MCF 10A (cell line): ENCODE measurements around the gene TOR3A. TPM values are rescaled to one million over a fixed set of nuclear protein-coding genes. Genes with fewer than 3 reads are reported as not detected.

Experiments
- BruUV-seq: library from RNA; stranded (reverse); fragments of 400-500 nt; replicated peaks from 2 replicates; lab custom pipeline; 2021; lab: Mats Ljungman, UMichigan
- CTCF ChIA-PET: fragments of 300-600 bp; sonication (Branson Sonifier 250); formaldehyde crosslinking; extraction: SDS; loops from one replicate; lab custom pipeline; 2021; ENCODE audit warnings: antibody characterized with exemption, inconsistent platforms; lab: Yijun Ruan, JAX
- POLR2A ChIA-PET: fragments of 300-600, 350-650 bp; sonication (Branson Sonifier 250); formaldehyde crosslinking; extraction: SDS; loops from one replicate; lab custom pipeline; 2020; ENCODE audit warnings: antibody characterized with exemption, inconsistent platforms; lab: Yijun Ruan, JAX
- DNase-seq: peaks from one replicate; pipeline ENCODE4 v3.0.0-alpha.2; 2018; ENCODE audit not compliant: unreplicated experiment
- H3K27ac Mint-ChIP-seq: one replicate; pipeline ENCODE4 v1.8.0; 2022; ENCODE audit warnings: mild to moderate bottlenecking, low read depth, mixed read lengths; ENCODE audit not compliant: unreplicated experiment
- H3K27me3 Mint-ChIP-seq: one replicate; pipeline ENCODE4 v1.8.0; 2022; ENCODE audit warnings: mixed read lengths; ENCODE audit not compliant: insufficient read depth, unreplicated experiment
- H3K36me3 Mint-ChIP-seq: one replicate; pipeline ENCODE4 v1.8.0; 2022; ENCODE audit warnings: mild to moderate bottlenecking, moderate library complexity, mixed read lengths; ENCODE audit not compliant: insufficient read depth, unreplicated experiment
- H3K4me1 Mint-ChIP-seq: one replicate; pipeline ENCODE4 v1.8.0; 2022; ENCODE audit warnings: mixed read lengths; ENCODE audit not compliant: insufficient read depth, unreplicated experiment
- H3K4me3 Mint-ChIP-seq: one replicate; pipeline ENCODE4 v1.8.0; 2022; ENCODE audit warnings: mild to moderate bottlenecking, moderate library complexity, mixed read lengths; ENCODE audit not compliant: unreplicated experiment
- H3K9me3 Mint-ChIP-seq: one replicate; pipeline ENCODE4 v1.8.0; 2022; ENCODE audit warnings: mixed read lengths; ENCODE audit not compliant: unreplicated experiment
- CTCF ChIP-seq: fragments of 200-600 bp; IDR thresholded peaks from one replicate; pipeline ENCODE4 v1.8.0; 2022; ENCODE audit warnings: antibody characterized with exemption, mild to moderate bottlenecking; ENCODE audit not compliant: unreplicated experiment
- intact Hi-C: fragments of 100-400 bp; cut with micrococcal nuclease; formaldehyde crosslinking; loops from 2 replicates; pipeline ENCODE4 v1.14.1; 2022
- total RNA-seq: library from RNA; stranded (reverse); gene quantifications from 2 replicates; pipeline ENCODE4 v1.2.3, GENCODE V29; 2022

The TOR3A gene
- total RNA-seq, 1 experiment from 2014 or later = 31.3 TPM

GRCh38 chr1:179099891-179100290 lies 18.0 kb downstream of the TOR3A start:
- Mint-ChIP-seq H3K4me1 (no peaks in the 10 kb centered on the region), H3K27me3 (no peaks in the 10 kb centered on the region), H3K27ac (no peak overlapping the region), H3K9me3 (no peaks in the 10 kb centered on the region), H3K36me3 (peaks cover 87% of the 10 kb centered on the region), H3K4me3 (no peak overlapping the region)
- intact Hi-C loops = no loop called here
- no peak for TF ChIP-seq CTCF
- BruUV-seq = no TSS peak
- no peak for DNase-seq
- POLR2A ChIA-PET = interaction anchor here (1.1 kb wide), 1 partner anchor 11 kb away, joined by 3 read pairs; no protein-coding TSS in a partner anchor
- CTCF ChIA-PET = interaction anchor here (2.0 to 2.2 kb wide), 2 partner anchors 12 to 21 kb away, joined by 11 read pairs; no protein-coding TSS in a partner anchor

GRCh38 chr1:179101566-179101965 lies 19.7 kb downstream of the TOR3A start:
- no TSS peak for BruUV-seq
- DNase-seq = no peak
- H3K4me1 Mint-ChIP-seq = no peaks in the 10 kb centered on the region
- no peak overlapping the region for H3K27ac Mint-ChIP-seq
- CTCF ChIA-PET = interaction anchor here (0.6 to 2.2 kb wide), 5 partner anchors 9 to 182 kb away, joined by 3 to 11 read pairs (median 3); no protein-coding TSS in a partner anchor
- no peak overlapping the region for H3K4me3 Mint-ChIP-seq
- no peaks in the 10 kb centered on the region for H3K27me3 Mint-ChIP-seq
- no peaks in the 10 kb centered on the region for H3K9me3 Mint-ChIP-seq
- POLR2A ChIA-PET = interaction anchor here (0.5 kb wide), 1 partner anchor 40 kb away, joined by 3 read pairs; no protein-coding TSS in a partner anchor
- intact Hi-C loops = no loop called here
- peaks cover 86% of the 10 kb centered on the region for H3K36me3 Mint-ChIP-seq
- TF ChIP-seq CTCF = no peak

GRCh38 chr1:179103999-179104398 lies 22.1 kb downstream of the TOR3A start:
- DNase-seq = no peak
- no peaks in the 10 kb centered on the region for H3K4me1 Mint-ChIP-seq
- no peaks in the 10 kb centered on the region for H3K9me3 Mint-ChIP-seq
- H3K27ac Mint-ChIP-seq = no peak overlapping the region
- no peak for TF ChIP-seq CTCF
- intact Hi-C loops = no loop called here
- H3K27me3 Mint-ChIP-seq = no peaks in the 10 kb centered on the region
- CTCF ChIA-PET = interaction anchor here (2.6 kb wide), 1 partner anchor 266 kb away, joined by 13 read pairs; no protein-coding TSS in a partner anchor
- no peak overlapping the region for H3K4me3 Mint-ChIP-seq
- peaks cover 87% of the 10 kb centered on the region for H3K36me3 Mint-ChIP-seq
- BruUV-seq = no TSS peak
- POLR2A ChIA-PET = no interaction called here

GRCh38 chr1:179104611-179105250 lies 22.9 kb downstream of the TOR3A start:
- Mint-ChIP-seq H3K27ac (no peak overlapping the region), H3K4me3 (no peak overlapping the region), H3K9me3 (no peaks in the 10 kb centered on the region), H3K4me1 (no peaks in the 10 kb centered on the region), H3K36me3 (peaks cover 87% of the 10 kb centered on the region), H3K27me3 (no peaks in the 10 kb centered on the region)
- ChIA-PET POLR2A (no interaction called here), CTCF (interaction anchor here (0.6 to 5.4 kb wide), 21 partner anchors 9 to 602 kb away, joined by 3 to 90 read pairs (median 4); partner anchors contain the start of gene AXDND1)
- intact Hi-C loops = loop anchor here (5.0 kb wide), 1 partner anchor 88 kb away; no protein-coding TSS in a partner anchor
- DNase-seq = no peak
- BruUV-seq = no TSS peak
- TF ChIP-seq CTCF = no peak
